ENCODE measurements around the gene SCN1B.
"Not testable (repeated sequence)": the region's sequence is repeated elsewhere in the genome, so short reads cannot be mapped to it uniquely, and the experiment has no call there.

SCN1B gene

GRCh38 chr19:35000647-35001501, 29.4 kb upstream of the SCN1B start:
- peak in 8 of 58 donors; percentile 10 to 68 (median 22) for DNase-seq

GRCh38 chr19:35002037-35002535, 28.2 kb upstream of the SCN1B start:
- no peak for DNase-seq

- DNase-seq = no peak
Observed at GRCh38 chr19:35004517-35005255, 25.6 kb upstream of the SCN1B start.

GRCh38 chr19:35005256-35005977, 24.9 kb upstream of the SCN1B start:
- DNase-seq = no peak

GRCh38 chr19:35006007-35006341, 24.3 kb upstream of the SCN1B start:
- not testable (repeated sequence) for DNase-seq

GRCh38 chr19:35006342-35006998, 23.8 kb upstream of the SCN1B start:
- DNase-seq = no peak

GRCh38 chr19:35006999-35007365, 23.3 kb upstream of the SCN1B start:
- DNase-seq = no peak

GRCh38 chr19:35007427-35007826, 22.8 kb upstream of the SCN1B start:
- not testable (repeated sequence) for DNase-seq

- DNase-seq = no peak
Observed at GRCh38 chr19:35008891-35009341, 21.4 kb upstream of the SCN1B start.

GRCh38 chr19:35009424-35010415, 20.6 kb upstream of the SCN1B start:
- no peak for DNase-seq

GRCh38 chr19:35011091-35011689, 19.1 kb upstream of the SCN1B start:
- no peak for DNase-seq

- no peak for DNase-seq
Observed at GRCh38 chr19:35011737-35012682, 18.3 kb upstream of the SCN1B start.

- peak in 38 of 58 donors; percentile 5 to 60 (median 21) for DNase-seq
Observed at GRCh38 chr19:35013041-35013819, 17.0 kb upstream of the SCN1B start.

GRCh38 chr19:35013820-35014754, 16.2 kb upstream of the SCN1B start:
- DNase-seq = no peak

GRCh38 chr19:35014774-35015173, 15.5 kb upstream of the SCN1B start:
- not testable (repeated sequence) for DNase-seq

- no peak for DNase-seq
Observed at GRCh38 chr19:35015270-35015953, 14.9 kb upstream of the SCN1B start.

Measured in anterior cingulate cortex (tissue), 58 donors.